GM19193 (cell line): ENCODE data around the gene WDR37.

Source experiments
- POLR2A ChIP-seq: IDR thresholded peaks from 4 replicates; pipeline ENCODE4 v1.6.1; 2011; ENCODE audit not compliant: insufficient read depth, insufficient read length; ENCODE audit errors: extremely low read depth

The WDR37 gene

GRCh38 chr10:1159131-1160061 is 103.2 kb downstream of the WDR37 start:
- TF ChIP-seq POLR2A = no peak

GRCh38 chr10:1160561-1161314 is 104.6 kb downstream of the WDR37 start:
- TF ChIP-seq POLR2A = no peak

- no peak for TF ChIP-seq POLR2A
These were observed 106.5 kb downstream of the WDR37 start for GRCh38 chr10:1162481-1163203.

- no peak for TF ChIP-seq POLR2A
These were observed 107.0 kb downstream of the WDR37 start for GRCh38 chr10:1163204-1163660.

GRCh38 chr10:1163831-1164230 is 107.6 kb downstream of the WDR37 start:
- no peak for TF ChIP-seq POLR2A

- TF ChIP-seq POLR2A = no peak
These were observed 110.1 kb downstream of the WDR37 start for GRCh38 chr10:1166101-1166827.

GRCh38 chr10:1166828-1167275 is 110.7 kb downstream of the WDR37 start:
- TF ChIP-seq POLR2A = no peak

GRCh38 chr10:1168763-1169162 is 112.6 kb downstream of the WDR37 start:
- TF ChIP-seq POLR2A = no peak

GRCh38 chr10:1169186-1169885 is 113.2 kb downstream of the WDR37 start:
- no peak for TF ChIP-seq POLR2A

GRCh38 chr10:1169981-1170866 is 114.0 kb downstream of the WDR37 start:
- no peak for TF ChIP-seq POLR2A

GRCh38 chr10:1170867-1171180 is 114.6 kb downstream of the WDR37 start:
- no peak for TF ChIP-seq POLR2A

- no peak for TF ChIP-seq POLR2A
These were observed 115.0 kb downstream of the WDR37 start for GRCh38 chr10:1171182-1171581.

- no peak for TF ChIP-seq POLR2A
These were observed 115.4 kb downstream of the WDR37 start for GRCh38 chr10:1171586-1171985.
